Endothelial cell of hepatic sinusoid (primary cell): ENCODE measurements around the gene MYH11.
"Not testable (repeated sequence)": the region's sequence is repeated elsewhere in the genome, so short reads cannot be mapped to it uniquely, and the experiment has no call there.

Experiments used
- in situ Hi-C: cut with HindIII; loops from 2 replicates; pipeline ENCODE4 v1.10.0; 2017; ENCODE audit warnings: low sequenced_read_pairs

MYH11 gene

DNA sequence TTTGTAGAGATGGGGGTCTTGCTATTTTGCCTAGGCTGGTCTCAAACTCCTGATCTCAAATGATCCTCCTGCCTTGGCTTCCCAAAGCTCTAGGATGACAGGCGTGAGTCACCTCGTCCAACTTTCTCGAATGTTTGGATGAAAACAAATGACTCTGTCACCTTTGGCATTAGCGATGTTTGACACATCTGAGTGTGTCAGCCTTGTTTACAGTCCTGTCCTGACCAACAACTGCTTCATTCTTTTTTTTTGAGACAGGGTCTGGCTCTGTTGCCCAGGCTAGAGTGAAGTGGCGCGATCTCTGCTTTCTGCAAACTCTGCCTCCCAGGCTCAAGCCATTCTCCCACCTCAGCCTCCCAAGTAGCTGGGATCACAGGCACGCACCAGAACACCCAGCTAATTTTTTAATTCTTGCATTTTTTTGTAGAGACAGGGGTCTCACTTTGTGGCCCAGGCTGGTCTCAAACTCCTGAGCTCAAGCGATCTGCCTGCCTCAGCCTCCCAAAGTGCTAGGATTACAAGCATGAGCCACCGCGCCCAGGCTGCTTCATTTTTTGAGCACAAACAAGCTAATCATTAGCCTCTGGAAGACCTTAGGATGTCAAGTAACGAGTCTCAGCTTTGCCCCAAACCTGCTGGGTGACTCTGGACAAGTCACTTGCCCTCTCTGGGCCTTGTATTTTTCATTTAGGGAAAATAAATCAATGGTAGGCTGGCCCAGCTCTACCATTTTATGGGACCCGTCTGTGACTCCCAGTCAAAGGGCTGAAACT, 7.4 kb downstream of the MYH11 start:
- in situ Hi-C loops, result no loop called here

DNA sequence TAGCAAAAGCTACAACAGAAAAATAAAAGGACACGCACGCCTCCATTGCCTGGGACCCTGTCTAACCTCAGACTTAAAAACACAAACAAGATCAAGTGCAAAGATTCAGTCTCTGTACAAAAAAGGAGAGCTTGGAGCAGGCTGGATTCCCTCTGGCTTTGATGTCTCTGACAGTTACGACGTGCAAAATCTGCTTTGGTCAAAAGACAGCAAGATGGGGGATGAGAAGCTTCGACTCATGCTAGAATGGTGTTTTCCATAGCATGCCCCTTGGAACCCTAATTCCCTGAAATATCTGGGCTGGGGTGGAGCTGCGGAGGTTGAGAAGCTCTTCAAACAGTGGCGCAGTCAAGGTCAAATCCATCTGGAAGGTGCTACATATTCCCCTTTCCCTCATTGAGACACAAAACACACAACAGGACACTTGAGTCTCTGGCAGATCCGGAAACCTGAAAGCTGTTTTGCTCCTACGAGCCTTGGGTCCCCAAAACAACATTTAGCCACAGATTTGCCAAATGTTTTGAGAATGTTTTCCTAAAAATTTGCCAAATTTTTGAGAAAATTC, 9.1 kb downstream of the MYH11 start:
- in situ Hi-C loops, result no loop called here

DNA sequence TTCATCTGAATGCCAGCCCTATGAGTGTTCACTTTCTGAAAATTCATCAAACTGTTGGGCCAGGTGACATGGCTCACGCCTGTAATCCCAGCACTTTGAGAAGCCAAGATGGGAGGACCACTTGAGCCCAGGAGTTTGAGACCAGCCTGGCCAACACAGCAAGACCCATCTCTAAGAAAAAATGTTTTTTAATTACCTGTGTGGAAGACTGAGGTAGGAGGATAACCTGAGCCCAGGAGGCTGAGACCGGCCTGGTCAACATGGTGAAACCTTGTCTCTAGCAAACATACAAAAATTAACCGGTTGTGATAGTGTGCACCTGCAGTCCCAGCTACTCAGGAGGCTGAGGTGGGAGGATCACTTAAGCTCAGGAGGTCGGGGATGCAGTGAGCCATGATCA, 10.3 kb downstream of the MYH11 start:
- in situ Hi-C loops, result no loop called here

DNA sequence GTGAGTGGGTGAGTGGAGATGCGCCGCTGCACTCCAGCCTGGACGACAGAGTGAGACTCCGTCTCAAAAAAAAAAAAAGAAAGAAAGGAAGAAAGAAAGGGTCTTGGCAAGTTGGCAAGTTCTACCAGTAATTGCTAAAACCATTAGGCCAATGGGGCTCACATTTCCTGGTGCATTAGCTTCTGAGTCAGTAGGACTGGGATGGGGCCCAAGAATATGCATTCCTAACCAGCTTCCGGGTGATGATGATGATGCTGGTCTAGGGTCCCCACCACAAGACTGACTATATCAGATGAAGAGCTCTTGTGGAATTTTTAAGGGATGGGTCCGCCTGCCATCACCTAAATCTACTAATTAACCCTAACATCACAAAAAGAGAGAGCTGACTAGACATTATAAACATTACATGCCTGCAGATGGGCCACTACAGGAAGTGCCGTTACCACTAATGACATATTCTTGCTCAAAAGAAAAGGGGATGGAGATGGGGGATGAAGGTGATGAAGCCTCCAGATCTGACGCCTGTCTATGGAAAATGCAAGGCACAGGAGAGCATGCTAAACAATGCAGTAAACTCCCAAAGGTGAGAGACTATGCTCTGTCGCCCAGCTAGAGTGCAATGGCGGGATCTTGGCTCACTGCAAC, 13.1 kb downstream of the MYH11 start:
- in situ Hi-C loops, result no loop called here

DNA sequence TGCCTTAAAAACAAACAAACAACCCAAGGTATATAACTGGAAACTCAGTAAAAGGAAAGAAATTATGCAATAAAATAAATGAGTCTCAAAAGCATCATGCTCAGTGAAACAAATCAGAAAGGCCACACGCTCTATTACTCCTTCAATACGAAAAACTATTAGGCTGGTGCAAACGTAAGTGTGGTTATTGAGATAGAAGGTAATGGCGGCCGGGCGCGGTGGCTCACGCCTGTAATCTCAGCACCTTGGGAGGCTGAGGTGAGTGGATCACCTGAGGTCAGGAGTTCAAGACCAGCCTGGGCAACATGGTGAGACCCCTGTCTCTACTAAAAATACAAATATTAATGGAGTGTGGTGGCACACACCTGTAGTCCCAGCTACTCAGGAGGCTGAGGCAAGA, 17.6 kb downstream of the MYH11 start:
- in situ Hi-C loops, result not testable (repeated sequence)

DNA sequence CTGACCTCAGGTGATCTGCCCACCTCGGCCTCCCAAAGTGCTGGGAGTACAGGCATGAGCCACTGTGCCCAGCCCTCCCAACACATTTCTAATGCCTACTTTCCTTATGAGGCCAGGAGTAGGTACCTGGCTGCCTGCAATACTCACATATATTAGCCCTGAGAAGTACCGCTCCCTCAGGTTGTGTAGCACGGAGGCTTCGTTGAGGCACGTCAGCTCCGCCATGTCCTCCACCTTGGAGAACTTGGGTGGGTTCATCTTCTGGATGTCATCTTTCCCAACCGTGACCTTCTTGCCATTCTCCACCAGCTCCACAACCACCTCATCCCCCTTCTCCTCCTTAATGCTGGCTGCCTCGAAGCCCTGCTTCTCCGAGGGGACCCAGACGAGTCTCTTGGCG, 19.1 kb downstream of the MYH11 start:
- in situ Hi-C loops, result no loop called here

DNA sequence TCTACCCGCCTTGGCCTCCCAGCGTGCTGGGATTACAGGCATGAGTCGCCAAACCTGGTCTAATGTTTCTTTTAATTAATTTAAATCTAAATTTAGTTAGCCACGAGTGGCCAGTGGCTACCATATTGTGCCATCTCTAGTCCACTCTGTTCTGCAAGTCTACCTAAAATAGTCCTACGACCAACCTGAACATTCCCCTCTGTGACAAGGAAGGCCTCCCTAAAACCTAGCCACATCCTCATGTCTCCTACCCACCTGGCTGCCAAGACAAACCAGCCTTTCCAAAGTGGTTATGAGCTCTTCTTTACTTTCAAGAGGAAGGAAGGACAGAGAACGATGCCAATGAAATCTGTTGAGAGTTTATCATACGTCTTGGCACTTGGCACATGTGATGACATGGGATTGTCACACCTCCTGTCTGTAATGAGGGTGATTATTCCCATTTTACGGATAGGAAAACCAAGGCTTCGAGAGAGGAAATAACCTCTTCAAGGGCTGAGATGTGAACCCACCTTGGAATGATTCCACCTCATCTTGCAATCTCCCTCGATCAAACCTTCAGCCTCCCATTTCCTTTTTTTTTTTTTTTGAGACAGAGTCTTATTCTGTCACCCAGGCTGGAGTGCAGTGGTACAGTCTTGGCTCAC, 19.7 kb downstream of the MYH11 start:
- in situ Hi-C loops, result no loop called here

DNA sequence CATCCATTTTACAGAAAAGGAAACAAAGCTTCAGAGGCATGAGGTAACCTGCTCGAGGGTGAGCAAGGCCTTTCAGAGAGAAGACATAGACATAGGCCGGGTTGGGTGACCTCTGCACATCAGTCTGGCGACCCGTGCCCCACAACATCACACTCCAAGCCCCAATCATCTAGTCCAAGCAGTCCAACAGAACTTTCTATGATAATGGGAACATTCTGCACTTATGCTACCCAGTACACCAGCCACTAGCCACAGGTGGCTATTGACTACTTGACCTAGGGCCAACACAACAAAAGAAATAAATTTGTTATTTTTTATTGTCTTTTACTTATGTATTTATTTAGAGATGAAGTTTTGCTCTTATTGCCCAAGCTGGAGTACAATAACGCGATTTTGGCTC, 20.8 kb downstream of the MYH11 start:
- in situ Hi-C loops, result no loop called here

DNA sequence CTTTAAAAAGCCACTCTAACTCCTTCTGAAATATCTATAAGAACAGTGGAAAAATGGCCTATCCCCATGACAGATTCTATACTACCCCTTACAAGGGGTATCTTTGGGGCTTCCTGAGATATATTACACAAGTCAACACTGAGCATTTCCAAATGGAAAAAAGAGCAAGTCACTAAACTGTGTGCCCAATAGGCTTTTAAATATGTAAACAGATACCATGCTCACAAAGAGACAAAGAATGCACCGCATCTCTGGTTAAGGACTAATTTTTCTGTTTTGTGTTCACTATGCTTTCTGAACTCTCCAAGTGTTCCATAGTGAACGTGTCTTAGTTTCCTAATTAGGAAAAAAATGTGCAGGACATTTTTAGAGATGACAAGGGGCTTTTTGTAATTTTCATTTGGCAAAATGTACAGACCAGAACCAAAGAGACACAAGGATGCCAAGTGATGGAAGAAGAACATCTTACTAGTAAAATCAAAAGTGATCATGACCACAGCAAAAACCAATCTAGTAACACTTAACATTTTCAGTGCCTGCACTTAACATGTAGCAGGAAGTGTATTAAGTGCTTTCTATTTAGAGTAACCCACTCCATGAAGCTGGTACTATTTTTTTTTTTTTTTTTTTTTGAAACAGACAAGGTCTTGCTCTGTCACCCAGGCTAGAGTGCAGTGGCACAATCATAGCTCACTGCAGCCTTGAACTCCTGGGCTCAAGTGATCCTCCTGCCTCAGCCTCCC, 21.5 kb downstream of the MYH11 start:
- in situ Hi-C loops, result no loop called here

DNA sequence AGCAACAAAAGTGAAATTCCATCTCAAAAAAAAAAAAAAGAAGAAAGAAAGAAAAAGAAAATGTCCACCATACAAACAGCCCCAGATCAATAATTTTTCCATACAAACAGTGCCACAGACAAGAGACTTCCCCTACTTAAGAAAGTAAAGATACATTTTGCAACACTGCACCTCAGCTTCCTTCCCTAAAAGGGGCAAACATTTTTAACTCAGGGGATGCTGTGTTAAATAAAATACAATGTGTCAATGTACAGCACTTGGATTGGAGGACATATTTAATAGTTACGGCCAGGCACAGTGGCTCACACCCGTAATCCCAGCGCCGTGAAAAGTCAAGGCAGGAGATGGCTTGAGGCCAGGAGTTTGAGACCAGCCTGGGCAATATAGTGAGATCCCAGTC, 22.3 kb downstream of the MYH11 start:
- in situ Hi-C loops, result no loop called here

DNA sequence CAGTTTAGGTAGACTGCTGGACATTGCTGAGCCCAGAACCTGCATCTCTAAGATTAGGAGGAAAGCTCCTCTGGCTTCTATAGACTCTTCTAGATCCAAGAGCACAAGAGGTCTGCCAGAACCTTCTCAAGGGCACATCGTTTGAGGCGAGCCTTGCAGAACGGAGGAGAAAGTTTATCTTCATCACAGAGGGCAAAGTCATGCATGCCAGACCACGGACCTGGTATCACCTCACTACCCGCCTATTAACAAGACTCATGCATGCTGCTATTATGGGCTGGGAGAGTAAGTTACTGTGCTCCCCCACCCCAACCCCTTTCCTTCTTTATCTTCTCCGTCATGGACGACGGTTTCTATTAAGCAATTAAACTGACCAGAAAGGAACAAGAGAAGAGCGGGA, 23.3 kb downstream of the MYH11 start:
- in situ Hi-C loops, result no loop called here

DNA sequence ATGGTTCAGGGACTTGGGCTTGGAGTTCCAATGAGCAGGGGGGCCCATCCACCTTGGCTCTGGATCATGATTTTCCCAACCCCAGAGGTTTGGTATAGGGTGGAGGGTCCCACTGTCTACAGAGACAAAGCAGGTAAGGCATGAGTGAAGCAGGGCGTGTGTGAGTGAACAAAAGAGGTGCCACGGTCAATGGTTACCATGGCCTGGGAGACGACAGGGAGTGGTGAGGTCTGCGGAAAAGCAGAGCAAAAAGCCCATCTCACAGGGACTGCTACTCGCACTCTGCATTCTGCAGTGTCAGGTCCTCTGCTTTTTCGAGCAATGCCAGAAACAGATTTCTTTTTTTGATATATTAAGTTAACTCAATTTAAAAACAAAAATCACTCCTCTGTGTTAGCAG, 24.6 kb downstream of the MYH11 start:
- in situ Hi-C loops, result no loop called here

DNA sequence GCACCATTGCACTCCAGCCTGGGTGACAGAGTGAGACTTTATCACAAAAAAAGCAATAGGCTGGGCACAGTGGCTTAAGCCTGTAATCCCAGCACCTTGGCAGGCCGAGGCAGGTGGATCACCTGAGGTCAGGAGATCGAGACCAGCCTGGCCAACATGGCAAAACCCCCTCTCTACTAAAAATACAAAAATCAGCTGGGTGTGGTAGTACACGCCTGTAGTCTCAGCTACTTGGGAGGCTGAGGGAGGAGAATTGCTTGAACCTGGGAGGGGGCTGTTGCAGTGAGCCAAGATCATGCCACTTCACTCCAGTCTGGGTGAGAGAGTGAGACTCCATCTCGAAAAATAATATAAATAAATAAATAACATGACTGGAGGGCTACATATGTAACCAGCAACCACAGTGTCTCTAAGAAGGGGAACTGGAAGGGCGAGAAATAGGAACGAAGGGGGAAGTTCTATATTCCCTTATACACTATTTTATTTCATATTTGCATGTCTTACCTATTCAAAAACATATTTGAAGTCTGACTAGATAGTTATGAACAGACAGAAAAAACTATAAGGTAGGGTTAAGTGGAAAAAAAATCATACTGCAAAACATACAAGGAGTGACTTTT, 25.9 kb downstream of the MYH11 start:
- in situ Hi-C loops, result no loop called here

DNA sequence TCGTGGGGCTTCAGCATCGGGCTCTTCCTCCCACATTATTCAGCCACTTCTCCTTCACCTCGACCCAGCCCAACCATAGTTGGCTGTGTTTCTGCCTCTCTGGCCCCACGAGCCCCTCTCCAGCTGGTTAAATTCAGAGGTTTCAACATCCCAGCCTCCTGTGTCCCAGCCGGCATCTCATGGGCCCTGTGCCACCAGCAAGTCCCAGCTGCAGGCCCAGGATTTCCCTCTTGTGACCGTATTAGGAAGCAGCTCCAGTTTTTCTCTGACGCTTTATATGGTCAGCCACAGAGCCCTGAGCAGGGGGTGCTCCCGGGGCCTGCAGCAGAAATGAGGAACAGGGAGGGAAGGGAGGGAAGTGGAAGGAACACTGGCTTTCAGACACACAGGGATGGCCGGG, 27.4 kb downstream of the MYH11 start:
- in situ Hi-C loops, result loop anchor here (5.0 kb wide), 1 partner anchor 57 kb away; no protein-coding TSS in a partner anchor

DNA sequence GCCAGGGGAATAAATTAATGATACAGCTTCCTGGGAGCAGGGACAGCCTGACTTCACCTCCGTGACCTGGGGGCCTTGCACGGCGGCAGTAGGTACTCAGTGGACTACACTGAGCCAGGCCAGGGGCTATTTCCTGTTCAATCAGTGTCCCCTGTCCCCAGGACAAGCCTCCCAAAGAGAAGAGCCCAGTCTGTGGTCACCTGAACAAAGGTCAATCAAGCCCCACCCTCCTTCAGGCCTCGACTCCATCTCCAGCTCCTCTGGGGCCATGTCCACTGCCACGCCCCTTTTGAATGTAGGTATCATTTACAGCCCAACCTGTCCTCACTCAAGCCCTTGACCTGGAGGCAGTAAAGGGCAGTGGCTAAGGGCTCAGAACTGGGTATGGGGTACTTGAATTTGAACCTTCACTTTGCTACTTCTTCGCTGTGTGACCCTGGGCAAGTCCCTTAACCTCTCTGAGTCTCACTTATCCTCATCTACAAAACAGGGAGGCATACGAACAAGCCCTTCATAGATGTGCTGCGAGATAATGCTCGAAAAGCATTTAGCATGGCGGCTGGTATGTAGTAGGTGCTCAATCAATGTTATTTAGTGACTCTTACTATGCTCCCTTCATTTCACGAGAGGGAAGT, 29.0 kb downstream of the MYH11 start:
- in situ Hi-C loops, result loop anchor here (5.0 kb wide), 1 partner anchor 56 kb away; no protein-coding TSS in a partner anchor

DNA sequence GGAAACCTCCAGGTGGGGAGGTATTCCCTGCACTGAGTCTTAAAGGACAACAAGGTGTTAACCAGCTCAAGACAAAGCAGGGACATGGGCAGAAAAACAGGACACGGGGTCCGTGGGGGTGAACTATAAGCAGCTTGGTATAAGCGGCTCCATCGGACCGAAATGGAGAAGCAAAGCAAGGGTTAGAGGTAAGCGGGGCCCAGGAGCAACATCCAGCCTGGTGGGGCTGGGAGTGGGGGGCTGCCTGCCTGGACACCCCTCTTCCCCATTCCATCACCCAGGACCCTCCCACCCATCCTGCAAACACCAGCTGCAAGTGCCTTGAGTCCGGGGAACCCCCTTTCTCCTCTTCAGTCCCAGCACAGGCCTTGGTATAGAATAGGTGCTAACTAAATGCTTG, 29.5 kb downstream of the MYH11 start:
- in situ Hi-C loops, result loop anchor here (5.0 kb wide), 1 partner anchor 55 kb away; no protein-coding TSS in a partner anchor

DNA sequence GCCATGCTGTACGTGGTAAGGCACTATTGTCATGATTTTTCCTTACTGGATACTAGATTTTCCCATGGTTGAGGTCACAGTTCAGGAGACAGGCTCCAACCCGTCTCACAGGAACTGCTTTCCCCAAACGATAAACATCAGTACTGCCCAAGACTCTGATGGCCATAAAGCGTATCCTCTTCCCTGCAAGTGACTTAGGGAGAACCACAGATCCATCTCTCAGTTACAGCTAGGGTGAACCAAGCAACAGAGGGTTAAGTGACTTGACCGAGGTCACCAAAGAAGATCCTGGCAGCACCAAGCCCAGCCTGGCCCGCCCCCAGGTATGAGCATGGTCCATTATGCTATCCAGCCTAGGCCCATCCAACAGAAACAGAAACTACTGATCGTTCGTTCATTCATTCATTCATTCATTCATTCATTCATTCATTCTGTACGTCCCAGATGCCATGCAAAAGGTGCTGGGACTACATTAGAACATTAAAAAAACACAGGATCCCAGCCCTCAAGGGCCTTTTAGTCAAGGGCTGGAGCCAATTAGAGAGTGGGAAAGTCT, 31.0 kb downstream of the MYH11 start:
- in situ Hi-C loops, result loop anchor here (5.0 kb wide), 1 partner anchor 54 kb away; no protein-coding TSS in a partner anchor

DNA sequence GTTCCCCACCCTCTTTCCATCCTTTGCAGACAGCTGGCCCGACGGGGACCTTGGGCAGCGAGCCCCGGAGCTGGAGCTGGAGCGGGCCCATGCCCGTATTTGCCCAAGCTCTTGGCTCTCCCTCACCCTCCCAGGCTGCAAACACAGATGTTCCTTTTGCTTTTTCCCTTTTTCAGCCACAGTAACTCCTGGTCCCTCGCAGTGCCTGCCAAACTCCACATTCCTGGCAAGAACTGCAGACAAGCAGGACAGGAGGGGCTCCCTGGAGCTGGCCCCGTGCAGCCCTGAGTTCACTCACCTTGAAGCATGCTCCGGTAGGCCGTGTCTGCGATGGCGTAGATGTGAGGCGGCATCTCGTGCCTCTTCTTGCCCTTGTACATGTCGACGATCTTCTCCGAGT, 33.9 kb downstream of the MYH11 start:
- in situ Hi-C loops, result no loop called here

DNA sequence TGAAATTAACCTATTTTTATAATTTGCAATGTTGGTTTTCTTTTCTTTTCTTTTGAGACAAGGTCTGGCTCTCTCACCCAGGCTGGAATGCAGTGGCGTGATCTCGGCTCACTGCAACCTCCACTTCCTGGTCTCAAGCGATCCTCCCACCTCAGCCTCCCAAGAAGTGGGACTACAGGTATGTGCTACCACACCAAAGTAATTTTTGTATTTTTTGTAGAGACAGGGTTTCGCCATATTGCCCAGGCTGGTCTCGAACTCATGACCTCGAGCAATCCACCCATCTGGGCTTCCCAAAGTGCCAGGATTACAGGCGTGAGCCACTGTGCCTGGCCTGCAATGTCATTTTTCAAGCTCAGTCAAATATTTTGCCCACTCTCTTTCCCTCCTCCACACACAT, 36.0 kb downstream of the MYH11 start:
- in situ Hi-C loops, result no loop called here

DNA sequence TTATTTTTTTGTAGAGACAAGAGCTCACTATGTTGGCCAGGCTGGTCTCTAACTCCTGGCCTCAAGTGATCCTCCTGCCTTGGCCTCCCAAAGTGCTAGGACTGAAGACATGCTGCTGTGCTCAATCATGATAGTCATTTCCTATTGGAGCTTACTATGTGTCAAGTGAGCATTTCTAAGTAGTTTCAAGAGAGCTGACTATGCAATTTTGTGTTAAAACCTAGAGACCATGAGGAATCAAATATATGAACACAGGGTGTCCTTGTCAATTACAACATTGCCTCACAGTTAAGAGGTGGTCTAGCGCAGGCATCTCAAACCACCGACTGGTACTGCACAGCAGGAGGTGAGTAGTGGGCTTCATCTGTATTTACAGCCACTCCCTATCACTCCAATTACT, 37.8 kb downstream of the MYH11 start:
- in situ Hi-C loops, result no loop called here
